OCI-LY1 (cell line): Measurements from ENCODE around the gene ACOT12.

Experiments
- H2AFZ ChIP-seq: fragments of 200-600 bp; sonication (generic), shearing (Covaris generic); 2 replicates; pipeline ENCODE4 v1.6.0; 2014; ENCODE audit warnings: antibody characterized with exemption, mild to moderate bottlenecking, low read length
- H3F3A ChIP-seq: fragments of 200-600 bp; sonication (generic), shearing (Covaris generic); 2 replicates; pipeline ENCODE4 v1.6.0; 2014; ENCODE audit warnings: mild to moderate bottlenecking, antibody characterized with exemption, low read length, moderate library complexity; ENCODE audit not compliant: insufficient read depth
- H3K27ac ChIP-seq: fragments of 200-600 bp; sonication (generic); 2 replicates; pipeline ENCODE4 v1.5.1; 2014; ENCODE audit warnings: low read length, mixed run types, mild to moderate bottlenecking, low read depth; ENCODE audit not compliant: poor library complexity, severe bottlenecking
- H3K27me3 ChIP-seq: fragments of 200-600 bp; sonication (generic); 2 replicates; pipeline ENCODE4 v1.6.0; 2014; ENCODE audit warnings: antibody characterized with exemption, mild to moderate bottlenecking, low read length, moderate library complexity; ENCODE audit not compliant: insufficient read depth
- H3K36me3 ChIP-seq: fragments of 200-600 bp; sonication (generic); 2 replicates; pipeline ENCODE4 v1.6.1; 2014; ENCODE audit warnings: mild to moderate bottlenecking, antibody characterized with exemption, low read length, moderate library complexity, mixed read lengths; ENCODE audit not compliant: insufficient read depth
- H3K4me1 ChIP-seq: fragments of 200-600 bp; sonication (generic); 2 replicates; pipeline ENCODE4 v1.5.1; 2014; ENCODE audit warnings: mild to moderate bottlenecking, low read length, moderate library complexity; ENCODE audit not compliant: insufficient read depth, severe bottlenecking
- H3K4me2 ChIP-seq: fragments of 200-600 bp; sonication (generic), shearing (Covaris generic); 2 replicates; pipeline ENCODE4 v1.6.1; 2014; ENCODE audit warnings: low read length
- H3K4me3 ChIP-seq: fragments of 200-600 bp; sonication (generic); 2 replicates; pipeline ENCODE4 v1.5.1; 2014; ENCODE audit warnings: low read length, low read depth, mild to moderate bottlenecking, mixed read lengths; ENCODE audit not compliant: poor library complexity, severe bottlenecking
- H3K79me2 ChIP-seq: fragments of 200-600 bp; shearing (Covaris generic); 2 replicates; pipeline ENCODE4 v1.6.1; 2016; ENCODE audit warnings: mixed run types, low read length, mixed read lengths; ENCODE audit not compliant: insufficient read depth
- H3K9ac ChIP-seq: fragments of 200-600 bp; sonication (generic), shearing (Covaris generic); 2 replicates; pipeline ENCODE4 v1.6.1; 2014; ENCODE audit warnings: mild to moderate bottlenecking, low read length, mixed read lengths
- H3K9me2 ChIP-seq: fragments of 200-600 bp; sonication (generic), shearing (Covaris generic); 2 replicates; pipeline ENCODE4 v1.6.1; 2014; ENCODE audit warnings: low read depth, mild to moderate bottlenecking, low read length, mixed read lengths
- H3K9me3 ChIP-seq: fragments of 200-600 bp; shearing (Covaris generic); 2 replicates; pipeline ENCODE4 v1.6.1; 2014; ENCODE audit warnings: low read length, mixed read lengths
- H4K20me1 ChIP-seq: fragments of 200-600 bp; sonication (generic), shearing (Covaris generic); 2 replicates; pipeline ENCODE4 v1.6.0; 2016; ENCODE audit warnings: mild to moderate bottlenecking, low read length; ENCODE audit not compliant: insufficient read depth
- CTCF ChIP-seq: fragments of 200-600 bp; sonication (generic), shearing (Covaris generic); IDR thresholded peaks from 2 replicates; pipeline ENCODE4 v1.5.1; 2017; ENCODE audit warnings: mild to moderate bottlenecking, antibody characterized with exemption, low read length, moderate library complexity, mixed read lengths
- EZH2 ChIP-seq: fragments of 200-600 bp; sonication (generic), shearing (Covaris generic); IDR thresholded peaks from 2 replicates; pipeline ENCODE4 v1.8.0; 2017; ENCODE audit warnings: borderline replicate concordance, mixed run types, mild to moderate bottlenecking, antibody characterized with exemption, low read length, moderate library complexity, mixed read lengths

ACOT12 gene

DNA sequence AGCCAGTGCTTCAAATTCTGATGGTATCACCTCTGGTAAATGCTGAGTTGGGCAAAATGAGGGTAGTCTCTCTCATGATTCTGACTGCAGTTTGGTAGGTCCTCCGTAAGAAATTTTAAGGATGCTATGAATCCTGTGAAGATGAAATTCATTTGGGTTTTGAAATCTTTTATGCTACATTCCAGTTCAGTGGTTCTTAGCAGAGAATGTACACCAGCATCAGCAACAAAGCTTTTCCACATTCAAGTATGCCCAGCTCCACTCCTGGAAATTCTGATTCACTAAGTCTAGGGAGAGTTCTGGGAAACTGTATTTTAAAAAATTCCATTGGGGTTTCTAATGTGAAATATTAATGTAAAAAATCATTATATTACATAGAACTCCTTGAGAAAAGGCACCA lies 33.6 kb upstream of the ACOT12 start:
- Histone ChIP-seq H3K9ac (no peak overlapping the region), H3K27ac (no peak overlapping the region)
- TF ChIP-seq CTCF (no peak), EZH2 (no peak)

GRCh38 chr5:81426359-81427030 lies 32.6 kb upstream of the ACOT12 start:
- no peak overlapping the region for H2AFZ ChIP-seq
- no peaks in the 10 kb centered on the region for H3K79me2 ChIP-seq
- H3K27ac ChIP-seq: peak overlapping the region; percentile 14
- H3K9ac ChIP-seq: no peak overlapping the region
- H4K20me1 ChIP-seq: no peaks in the 10 kb centered on the region
- no peaks in the 10 kb centered on the region for H3K27me3 ChIP-seq
- H3K4me2 ChIP-seq: no peak overlapping the region
- H3K4me1 ChIP-seq: no peaks in the 10 kb centered on the region
- no peaks in the 10 kb centered on the region for H3K9me3 ChIP-seq
- no peak overlapping the region for H3K4me3 ChIP-seq
- H3K9me2 ChIP-seq: no peaks in the 10 kb centered on the region
- TF ChIP-seq EZH2: no peak
- TF ChIP-seq CTCF: no peak
- H3F3A ChIP-seq: peaks cover 12% of the 10 kb centered on the region; the same call in 1 of the 2 replicates
- peaks cover 18% of the 10 kb centered on the region for H3K36me3 ChIP-seq

More for the DNA sequence above, 33.6 kb upstream of the ACOT12 start:
- Histone ChIP-seq H3K4me1 (no peaks in the 10 kb centered on the region), H4K20me1 (no peaks in the 10 kb centered on the region), H3F3A (peaks cover 12% of the 10 kb centered on the region; the same call in 1 of the 2 replicates), H3K36me3 (peaks cover 10% of the 10 kb centered on the region), H2AFZ (no peak overlapping the region), H3K27me3 (no peaks in the 10 kb centered on the region), H3K9me2 (no peaks in the 10 kb centered on the region), H3K4me2 (no peak overlapping the region), H3K9me3 (no peaks in the 10 kb centered on the region), H3K79me2 (no peaks in the 10 kb centered on the region), H3K4me3 (no peak overlapping the region)

DNA sequence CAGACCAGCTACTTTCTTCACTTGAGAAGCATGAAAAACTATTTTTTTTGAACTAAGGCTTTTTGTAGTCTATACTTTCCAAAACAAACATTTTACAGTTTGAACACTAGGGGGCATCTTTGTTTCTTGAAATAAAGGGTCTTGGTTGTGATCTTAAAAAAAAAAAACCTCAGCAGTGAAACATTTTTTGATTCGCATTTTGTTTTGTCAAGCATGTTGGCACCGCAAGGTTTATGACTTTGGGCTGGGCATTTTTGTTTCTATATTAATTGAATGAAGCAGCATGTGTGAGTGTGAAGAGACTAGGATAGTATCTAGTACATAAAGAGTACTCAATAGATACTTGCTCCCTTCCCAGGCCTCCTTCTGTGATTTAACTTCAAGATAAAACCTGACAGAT lies 31.6 kb upstream of the ACOT12 start:
- Histone ChIP-seq H3K4me1 (no peaks in the 10 kb centered on the region), H3K27me3 (no peaks in the 10 kb centered on the region), H3F3A (peaks cover 12% of the 10 kb centered on the region; the same call in 1 of the 2 replicates), H4K20me1 (no peaks in the 10 kb centered on the region), H2AFZ (no peak overlapping the region), H3K9me3 (no peaks in the 10 kb centered on the region), H3K27ac (no peak overlapping the region), H3K36me3 (peaks cover 18% of the 10 kb centered on the region; the same call in 1 of the 2 replicates), H3K4me2 (no peak overlapping the region), H3K79me2 (no peaks in the 10 kb centered on the region), H3K9ac (no peak overlapping the region), H3K4me3 (no peak overlapping the region), H3K9me2 (no peaks in the 10 kb centered on the region)
- TF ChIP-seq CTCF (peak; percentile 67), EZH2 (no peak)
